Measurements from ENCODE around the gene VAC14. TPM values are rescaled to one million over a fixed set of nuclear protein-coding genes. Genes with fewer than 3 reads are reported as not detected.
A peak's percentile ranks its signal among the peaks of the same experiment; 100 is the strongest.

The VAC14 gene
- total RNA-seq, 1 donor from 2014 or later: 74.0 TPM

DNA sequence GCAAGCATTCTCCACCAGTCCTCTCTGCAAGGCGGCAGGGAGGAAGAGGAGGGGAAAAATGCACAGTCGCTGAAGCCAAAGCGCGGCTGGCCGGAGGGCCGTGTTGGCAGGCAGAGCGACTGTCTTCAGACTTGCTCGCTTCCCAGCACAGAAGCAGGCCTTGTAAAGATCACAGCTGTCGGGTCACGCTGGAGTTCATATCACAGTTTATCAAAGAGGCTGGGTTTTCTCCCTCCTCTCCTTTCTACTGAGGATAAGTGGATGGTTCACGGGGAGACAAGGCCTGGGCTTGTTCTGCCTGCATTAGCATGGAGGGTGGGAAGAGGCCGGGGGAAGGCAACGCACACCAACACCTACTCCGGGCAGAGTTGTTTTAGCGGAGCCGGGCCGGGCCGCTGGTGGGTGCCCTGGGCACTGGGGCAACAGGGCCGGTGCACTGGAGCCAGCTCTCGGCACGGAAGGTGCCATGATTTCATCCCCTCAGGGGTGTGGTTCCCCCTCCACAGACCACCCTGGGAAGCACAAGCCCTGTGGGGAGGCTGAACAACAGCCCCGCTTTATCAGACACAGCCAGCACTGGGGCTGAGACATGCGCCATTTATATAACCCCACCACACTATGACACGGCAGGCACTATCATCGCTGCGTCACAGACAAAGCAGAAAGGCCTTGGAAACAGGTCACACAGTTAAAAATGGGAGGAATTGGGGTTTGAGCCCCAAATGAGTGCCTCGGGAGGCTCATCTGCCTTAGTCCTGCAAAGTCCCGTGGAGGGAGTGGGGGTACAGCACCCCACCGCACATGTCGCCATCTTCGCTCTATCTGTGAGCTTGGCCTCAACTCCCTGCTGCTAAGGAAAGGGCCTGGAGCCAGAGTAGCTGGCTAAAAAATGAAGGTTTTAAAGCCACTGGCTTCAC is 74.8 kb downstream of the VAC14 start:
- DNase-seq (ENCODE audit: low read depth): no peak

DNA sequence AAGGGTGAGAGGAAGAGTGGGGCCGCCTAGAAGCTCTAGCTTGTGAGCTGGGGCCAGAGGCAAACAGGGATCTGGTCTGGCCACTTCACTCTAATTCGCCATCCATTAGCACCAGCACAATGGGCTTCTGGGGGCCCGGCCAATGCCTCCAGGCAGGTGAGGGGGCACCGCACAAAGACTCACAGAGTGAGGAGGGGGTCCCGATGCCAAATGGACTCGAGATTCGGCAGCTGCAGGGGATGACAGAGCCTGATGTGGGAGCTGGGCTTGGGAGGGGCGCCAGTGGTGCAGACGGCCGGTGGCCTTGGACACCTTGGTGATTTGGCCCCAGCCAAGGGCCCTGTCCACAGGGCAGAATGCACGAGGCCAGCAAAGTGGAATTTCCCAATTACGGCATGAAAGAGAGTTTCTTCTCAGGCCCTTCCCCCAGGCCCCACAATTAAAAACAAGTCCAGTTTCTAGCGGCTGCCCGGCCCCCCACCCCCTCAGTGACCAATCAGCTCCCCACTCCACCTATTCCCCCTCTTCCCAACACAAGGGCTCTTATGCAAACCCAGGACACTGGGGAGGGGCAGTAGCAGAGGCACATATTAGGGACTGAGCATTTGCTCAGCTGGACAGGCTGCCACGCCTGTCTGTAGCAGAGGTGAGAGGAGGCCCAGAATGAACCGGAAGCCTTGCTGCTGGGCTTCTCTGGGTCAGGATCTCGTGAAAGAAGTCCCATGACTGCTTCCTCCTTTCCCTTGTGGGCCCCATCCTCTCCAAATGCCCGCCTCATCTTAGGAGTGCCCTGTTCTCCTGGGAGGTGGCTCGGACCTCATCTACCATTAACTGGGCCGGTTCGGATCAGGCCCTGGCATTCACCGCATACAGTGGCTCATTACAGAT is 75.7 kb downstream of the VAC14 start:
- DNase-seq (ENCODE audit: low read depth): no peak

DNA sequence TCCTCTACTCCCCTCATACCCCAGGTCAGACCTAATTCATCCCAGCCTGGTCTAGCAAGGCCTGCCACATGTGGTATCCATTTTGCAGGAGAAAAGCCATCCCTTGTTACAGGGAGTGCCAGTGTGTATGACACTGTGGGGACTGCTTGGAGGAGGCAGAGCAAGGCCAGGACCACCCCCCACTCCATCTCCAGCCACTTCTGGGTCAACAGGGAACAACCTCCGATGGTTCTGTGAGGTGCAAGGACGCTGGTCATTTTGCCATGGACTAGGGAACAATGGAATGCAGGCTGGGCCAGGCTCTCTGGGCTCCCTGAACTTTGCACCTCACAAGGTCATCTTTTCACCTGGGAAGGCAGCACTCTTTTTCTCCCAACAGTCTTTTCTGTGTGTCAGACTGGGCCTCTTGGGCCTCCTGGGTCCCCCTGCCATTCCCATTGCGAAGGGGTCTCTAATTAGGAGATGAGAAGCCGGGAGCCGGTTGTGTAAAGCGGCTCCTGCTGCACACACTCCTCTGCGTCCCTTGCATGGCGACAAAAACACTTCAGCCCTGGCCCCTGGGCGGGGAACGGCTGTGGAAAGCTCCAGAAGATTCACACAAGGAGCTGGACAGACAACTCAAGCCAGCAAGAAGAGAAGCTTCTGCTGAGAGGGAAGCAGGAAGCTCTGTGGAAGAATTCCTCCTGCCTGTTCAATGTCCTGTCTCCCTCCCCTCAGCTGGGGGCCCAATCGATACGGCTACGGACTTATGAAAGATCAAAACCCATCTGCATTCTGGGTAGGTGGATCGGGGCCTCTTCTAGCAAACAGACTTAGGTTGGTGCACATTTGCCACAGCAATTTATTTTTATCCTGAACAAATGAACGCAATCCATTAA is 76.6 kb downstream of the VAC14 start:
- no peak for DNase-seq (ENCODE audit: low read depth)

DNA sequence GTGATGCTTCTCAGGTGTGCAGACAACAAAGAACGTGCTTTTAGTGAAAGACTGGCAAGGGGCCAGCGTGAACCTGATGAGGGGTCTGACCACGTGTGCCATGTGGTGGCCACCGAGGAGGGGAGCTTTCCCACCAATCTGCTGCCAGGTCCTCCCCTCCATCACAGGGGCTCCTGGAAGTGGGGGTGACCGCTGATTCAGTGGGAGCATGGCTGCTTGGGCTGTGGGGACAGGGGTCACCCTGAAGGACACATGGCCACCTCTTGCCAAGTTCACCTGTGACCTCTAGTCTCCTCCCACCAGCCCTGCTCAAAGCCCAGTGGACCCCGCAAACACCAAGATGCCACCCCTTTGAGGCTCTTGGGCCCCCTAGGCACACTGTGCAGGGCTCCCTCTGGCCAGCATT is 77.2 kb downstream of the VAC14 start:
- DNase-seq (ENCODE audit: low read depth): no peak

DNA sequence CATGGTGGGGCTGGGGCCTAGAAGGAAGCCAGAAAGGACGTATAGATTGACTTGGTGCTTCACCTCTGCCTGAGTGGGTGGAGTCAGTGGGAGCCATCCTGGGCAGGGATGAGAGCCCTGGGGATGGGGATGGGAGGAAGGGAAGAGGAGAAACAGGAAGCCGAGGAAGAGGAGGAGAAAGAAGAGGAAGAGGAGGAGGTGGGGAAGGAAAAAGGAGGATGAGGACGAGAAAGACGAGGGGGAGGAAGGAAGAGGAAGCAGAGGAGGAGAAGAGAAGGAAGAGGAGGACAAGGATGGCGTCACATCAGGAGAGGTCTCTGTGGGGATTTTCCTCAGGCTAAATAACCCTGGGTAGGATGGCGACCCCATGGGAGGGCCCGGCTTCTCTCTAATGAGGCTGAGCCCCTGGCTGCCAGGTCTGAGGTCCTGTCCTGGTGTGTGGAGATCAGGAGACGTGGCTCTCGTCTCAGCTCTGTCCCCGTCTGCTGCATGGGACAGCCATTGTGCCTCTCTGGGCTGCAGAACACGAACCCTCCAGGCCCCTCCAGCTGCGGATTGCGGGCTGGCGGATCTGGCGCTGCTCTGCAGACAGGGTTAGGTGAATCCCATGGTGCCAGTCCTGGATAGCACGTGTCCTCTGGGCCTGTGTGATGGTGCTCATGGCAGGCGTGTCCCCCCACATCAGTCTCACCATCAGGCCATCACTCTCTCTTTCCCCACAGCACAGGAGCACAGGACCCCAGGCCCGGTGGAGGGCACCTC is 79.6 kb downstream of the VAC14 start:
- no peak for DNase-seq (ENCODE audit: low read depth)

DNA sequence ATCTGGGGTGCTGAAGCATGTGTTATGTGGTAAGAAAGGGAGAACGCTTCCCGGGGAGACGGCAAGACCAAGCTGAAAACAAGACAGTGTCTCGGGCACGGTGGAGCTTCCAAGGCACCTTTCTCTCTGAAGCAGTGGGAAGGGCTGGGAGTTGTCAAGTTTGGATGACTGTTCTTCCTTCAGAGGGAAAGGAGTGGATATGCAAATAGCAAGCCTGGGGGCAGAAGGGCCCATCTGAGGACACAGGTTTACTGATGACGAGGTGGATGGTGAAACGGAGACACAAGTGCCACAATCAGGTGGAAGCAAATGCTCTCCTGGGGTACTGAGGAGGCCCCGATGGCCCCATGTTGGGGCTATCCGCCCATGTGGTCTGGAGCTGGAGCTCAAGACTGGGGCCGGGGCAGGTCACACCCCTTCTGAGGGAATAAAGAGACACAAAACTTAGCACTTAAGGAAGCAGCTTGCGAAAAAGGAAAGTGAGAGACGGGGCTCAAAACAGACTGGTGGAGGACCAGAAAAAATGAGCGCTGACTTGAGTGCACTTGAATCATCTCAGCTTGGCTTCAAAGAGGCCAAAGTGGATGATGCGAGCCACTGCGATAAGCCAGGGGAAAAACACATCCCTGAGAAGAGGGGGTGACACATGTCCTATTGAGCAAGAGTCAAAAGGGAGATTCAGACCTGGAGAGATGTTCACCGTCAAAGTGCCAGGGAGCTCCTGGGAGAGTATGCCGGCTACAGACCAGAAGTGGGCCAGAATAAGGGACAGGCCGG is 80.3 kb downstream of the VAC14 start:
- DNase-seq (ENCODE audit: low read depth): no peak

DNA sequence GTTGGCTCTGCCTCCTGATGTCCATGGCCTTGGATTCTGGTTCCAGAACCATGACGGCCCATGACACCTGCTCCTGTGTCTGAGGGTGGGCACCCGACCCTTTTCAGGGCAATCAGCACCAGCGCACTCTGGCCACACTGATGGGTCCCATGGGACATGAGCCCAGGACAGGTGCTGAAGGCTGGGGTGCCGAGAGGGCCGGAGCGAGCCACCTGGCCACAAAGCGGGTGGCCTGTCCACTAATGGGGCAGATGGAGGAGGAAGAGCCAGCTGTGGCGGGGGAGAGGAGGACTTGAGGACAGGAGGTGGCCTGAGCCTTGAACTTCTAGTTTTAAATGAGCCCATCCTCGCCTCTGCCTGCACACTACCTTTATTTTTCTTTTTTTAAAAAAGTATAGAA is 83.9 kb downstream of the VAC14 start:
- peak; percentile 40 for DNase-seq (ENCODE audit: low read depth)

DNA sequence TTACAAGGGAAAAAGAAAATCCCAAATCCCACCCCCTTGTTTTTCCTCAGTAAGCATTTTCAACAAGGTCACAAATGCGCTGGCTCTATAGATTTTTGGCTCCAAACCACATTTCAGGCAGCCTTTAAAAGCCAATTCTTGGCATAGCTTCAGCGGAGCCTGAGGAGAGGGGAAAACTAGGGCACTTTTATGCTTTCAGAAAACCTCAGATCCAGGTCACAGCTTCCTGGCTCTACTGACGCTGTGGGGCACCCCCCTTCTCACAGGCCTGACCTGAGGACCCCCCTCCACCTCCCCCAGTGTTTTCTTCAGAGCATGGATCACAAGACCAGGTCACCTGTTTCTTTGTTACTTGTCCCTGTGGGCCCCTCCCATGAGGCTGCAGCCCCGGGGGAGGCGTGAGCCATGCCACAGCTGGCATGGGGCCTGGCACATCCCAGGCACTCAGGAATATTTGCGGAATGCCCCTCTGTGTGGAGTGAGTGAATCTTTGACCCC is 85.0 kb downstream of the VAC14 start:
- peak; percentile 84 for DNase-seq (ENCODE audit: low read depth)

DNA sequence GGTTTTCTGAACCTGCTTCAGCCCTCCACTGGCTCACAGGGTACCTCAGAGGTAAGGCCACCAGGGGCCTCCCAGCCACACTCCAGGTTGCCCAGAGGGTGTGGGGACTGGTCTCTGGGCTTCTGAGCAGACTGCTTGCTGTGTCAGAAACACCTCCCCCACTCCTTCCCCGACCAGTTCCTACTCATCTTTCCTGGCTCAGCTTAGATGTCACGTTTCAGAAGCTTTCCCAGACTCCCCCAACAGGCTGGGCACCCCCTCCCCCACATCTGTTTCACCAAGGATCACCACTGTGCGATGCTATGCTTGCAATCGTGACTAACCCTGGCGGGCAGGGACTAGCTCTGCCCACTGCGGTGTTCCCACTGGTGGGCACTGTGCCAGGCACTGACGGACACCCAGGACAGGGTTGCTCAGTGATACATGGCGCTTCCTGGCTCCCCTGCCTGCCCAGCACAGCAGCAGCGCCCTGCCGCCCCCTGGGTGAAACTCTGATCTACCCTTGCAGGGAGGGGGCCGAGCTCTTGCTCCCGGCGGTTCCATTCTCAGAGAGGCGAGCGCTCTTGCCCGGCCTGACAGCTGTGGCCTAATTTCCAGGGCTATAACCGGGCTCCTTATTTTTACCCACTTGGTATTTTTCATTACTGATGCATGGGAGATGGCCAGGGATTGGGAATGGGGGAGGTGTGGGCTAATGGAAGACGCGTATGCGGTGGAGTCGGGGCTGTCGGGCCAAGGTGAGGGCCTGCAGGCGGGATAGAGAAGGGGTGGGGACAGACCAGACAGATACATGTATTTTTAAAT is 85.7 kb downstream of the VAC14 start:
- DNase-seq (ENCODE audit: low read depth): peak; percentile 100

DNA sequence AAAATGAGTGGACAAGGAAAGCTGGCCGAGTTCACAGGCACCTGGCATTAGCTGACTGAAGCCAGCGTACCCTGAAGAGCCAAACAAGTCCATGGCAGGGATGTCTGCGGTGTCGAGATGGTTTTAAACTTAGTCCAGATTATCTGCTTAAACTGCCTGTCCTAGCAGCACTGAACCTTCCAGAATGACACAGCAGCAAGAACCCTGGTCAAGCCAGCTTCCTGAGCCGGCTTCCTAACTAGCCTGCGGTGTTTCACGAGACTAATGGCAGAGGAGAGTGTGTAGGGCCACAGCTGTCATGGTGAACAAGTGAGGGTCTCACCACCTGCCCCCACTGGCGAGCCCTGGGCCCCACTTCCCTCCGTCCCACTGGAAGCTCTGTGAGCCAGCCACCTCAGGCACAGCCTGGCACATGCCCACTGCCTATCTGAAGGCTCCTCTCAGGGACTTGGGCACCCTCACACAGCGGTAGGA is 86.3 kb downstream of the VAC14 start:
- DNase-seq (ENCODE audit: low read depth): peak; percentile 76

DNA sequence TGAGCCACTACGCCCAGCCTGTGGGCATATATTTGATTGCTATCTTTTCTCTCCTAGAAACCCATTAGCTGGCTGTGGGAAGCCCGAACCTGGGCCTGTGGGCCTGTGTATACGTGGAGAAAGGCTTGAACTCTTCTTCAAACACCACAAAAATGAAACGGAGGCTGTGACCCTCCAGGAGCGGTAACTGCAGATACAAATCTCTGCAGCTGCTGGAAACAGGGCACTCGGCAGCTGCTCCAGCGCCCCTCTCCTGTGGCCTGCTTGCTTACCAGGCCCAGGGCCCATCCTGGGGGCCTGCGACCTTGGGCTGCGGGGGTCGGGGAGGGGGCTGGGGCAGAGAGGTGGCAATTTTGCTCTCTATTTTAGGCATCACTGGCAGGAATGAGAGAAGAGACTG is 87.1 kb downstream of the VAC14 start:
- peak; percentile 74 for DNase-seq (ENCODE audit: low read depth)

DNA sequence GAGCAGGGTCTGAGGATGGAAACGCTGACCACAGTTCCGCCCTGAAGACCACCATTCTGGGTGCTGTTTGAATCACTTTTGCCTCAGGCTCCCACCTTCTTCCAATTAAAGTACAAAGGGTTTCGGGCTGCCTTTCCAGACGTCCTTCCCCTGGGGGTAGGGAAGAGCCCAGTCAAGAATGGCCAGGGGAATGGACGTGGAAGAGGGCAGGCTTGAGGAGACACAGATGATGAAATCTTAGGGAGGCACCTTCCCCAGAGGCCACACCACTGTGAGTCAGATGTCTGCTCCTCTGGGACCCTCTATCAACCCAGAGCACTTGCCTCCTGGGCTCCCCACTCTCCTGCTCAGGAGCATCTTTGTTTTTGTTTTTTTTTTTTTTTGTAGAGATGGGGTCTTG is 87.6 kb downstream of the VAC14 start:
- no peak for DNase-seq (ENCODE audit: low read depth)

DNA sequence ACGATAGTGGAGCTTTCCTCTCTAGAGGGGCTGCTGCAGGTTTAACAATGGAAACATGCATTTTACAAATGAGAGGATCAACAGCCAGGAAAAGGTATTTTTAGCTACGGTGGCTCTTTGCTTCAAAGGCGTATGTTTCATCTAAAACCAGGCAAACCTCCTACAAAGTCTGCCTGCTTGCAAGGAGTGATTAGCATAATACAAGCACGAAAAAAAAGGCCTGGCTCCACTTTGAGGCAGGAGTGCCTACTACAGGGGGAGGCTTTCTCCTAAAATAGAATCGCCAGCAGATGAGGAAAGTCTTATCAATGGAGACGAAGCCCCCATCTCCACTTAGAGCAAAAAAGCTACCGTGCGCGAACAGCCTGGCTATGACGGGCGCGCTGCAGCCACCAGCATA is 88.0 kb downstream of the VAC14 start:
- DNase-seq (ENCODE audit: low read depth): no peak

DNA sequence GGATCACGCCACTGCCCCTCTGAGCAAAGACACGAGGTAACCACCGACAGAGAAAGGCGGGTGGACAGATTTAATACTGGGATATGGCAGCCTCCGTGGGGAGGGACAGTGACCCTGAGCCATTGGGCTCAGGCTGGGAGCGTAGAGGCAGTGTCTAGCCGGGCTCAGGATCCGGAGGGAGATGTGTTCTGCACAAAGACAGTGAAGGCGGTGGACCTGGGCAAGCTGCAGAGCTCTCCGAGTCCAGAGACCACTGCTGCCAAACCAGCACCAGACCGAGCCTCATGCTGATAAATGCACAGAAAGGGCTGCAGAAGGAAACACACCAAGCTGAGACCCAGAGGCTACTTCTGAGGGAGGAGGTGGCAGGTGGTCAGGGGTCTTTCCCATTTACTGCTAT is 88.6 kb downstream of the VAC14 start:
- DNase-seq (ENCODE audit: low read depth): no peak

DNA sequence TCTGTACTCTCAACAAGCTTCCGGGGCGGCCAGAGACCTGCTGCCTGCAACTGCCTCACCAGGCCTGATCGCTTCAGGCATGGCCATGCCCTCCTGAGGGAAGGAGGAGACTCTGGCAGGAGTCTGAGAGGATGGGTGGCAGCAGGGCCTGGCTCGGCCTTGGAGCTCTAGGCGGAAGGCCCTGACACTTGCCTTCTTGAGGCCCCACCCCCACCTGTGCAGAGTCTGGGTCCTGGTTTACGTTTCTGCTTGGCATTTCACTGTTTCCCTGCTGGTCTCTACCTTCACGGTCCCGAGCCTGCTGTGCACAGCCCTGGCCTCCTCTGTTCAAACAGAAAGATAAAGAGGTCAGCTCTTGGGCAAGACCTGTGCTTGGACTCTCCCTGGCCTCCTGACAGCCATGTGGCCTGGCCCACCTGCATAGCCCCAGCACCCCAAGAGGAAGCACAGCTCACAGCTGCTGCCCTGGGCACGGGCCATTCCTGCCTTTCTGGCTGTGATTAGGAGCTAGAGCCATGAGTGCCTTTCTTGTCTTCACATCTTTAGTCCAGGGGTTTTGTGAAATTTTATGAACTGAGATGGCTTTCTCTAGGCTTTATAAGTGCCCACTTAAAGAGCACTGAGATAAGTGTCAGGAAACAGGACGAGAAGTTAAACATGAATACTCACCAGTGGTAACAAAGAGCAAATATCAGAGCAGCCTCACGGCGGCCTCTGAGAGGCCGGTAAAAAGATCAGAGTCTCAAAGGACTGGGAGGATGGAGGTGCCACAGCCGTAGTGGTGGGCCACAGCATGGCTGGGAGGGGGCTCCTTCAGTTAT is 89.5 kb downstream of the VAC14 start:
- no peak for DNase-seq (ENCODE audit: low read depth)

DNA sequence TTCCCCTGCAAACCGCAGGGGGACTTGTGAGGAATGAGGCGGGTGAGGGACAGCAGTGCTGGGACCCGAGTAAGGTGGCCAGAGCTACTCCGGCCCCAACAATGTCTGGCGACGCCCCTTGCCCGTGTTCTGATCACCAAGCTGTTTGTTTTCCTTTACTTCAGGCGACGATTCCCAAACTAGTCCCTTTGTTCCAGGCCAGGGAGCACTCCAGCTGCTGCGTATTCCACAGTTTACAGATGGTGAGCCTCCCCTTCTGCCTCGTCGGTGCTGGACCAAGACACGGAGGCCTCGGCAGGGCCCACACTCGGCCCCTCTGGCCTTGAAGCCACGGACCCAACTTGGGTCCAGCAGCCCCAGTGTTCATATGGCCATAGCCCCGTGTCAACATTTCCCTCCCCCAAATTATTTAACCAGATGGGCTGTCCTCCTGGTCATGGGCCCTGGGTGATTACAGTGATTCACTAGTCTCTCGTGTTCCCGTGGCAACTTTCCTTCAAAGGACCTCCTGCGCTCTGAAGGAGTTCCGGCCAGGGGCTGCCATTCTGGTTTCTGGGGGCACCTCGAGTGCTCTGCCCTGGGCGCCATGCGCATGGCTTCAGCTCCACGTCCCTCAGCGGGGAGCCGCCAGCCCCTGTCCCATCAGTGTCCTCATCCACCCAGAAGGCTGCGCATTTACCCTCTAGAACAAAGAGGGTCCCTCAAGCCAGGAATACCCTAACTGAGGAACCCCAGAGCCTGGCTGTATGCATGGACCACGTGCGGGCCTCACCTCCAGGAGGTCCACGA is 90.3 kb downstream of the VAC14 start:
- DNase-seq (ENCODE audit: low read depth): no peak

DNA sequence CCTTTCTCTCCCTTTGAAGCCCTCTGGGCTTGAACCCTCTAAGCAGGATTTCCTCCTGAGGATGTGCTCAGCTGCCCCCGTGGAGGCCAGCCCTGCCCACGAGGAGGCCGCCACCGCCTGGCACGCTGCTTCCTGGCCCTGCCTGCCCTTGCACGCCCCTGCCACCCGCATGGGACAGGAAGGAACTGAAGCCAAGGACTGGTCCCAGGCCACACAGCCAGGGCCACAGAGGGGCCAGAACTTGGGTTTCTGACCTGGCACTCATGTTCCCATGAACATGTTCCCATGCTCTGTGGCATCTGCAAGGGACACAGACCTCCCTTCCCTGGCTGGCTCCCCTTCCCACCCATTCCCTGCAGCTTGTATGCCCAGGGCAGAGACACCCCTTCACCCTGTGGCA is 91.0 kb downstream of the VAC14 start:
- DNase-seq (ENCODE audit: low read depth): no peak

Data from myocyte (in vitro differentiated cells).